ENCODE results near the gene SPNS1. TPM values are rescaled to one million over a fixed set of nuclear protein-coding genes. Genes with fewer than 3 reads are reported as not detected.

The SPNS1 gene
- 19.4 TPM for total RNA-seq

DNA sequence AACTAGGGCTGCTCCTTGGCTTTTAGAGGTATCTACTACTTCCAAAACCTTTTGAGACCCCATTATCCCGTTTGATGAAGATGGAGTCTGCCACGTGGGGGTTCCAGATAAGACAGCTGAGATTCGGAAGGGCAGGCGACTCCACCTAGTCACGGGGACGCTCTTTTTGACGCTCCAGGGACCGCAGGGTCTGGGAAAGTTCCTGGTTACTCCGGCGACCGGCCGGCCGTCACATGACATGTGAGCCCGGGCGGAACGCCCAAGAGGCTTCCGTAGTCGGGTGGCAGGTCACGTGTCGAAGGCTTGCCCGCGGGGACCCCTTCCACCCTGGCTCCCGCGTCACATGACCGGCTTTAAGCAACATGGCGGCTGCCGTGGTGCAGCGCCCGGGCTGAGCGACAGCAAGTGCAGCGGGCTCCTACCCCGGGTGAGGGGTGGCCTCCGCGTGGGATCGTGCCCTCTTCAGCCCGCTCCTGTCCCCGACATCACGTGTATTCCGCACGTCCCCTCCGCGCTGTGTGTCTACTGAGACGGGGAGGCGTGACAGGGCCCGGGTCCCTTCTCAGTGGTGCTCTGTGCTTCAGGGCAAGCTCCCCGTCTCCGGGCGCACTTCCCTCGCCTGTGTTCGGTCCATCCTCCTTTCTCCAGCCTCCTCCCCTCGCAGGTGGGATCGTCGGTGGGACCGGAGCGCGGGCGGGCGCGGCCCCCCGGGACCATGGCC, at the start of gene SPNS1:
Gene SPNS1 (plus strand): TSS at position 342 of the 721 bp plus-strand sequence. CDS start 374 bp downstream, at position 716.

GRCh38 chr16:28931801-28932225, 42.8 kb upstream of the SPNS1 start, which contains the start of gene CD19:
CD19 (plus strand) TSS chr16:28931971; CDS start chr16:28932001, 30 bp downstream.

GRCh38 chr16:28950648-28951409, 23.7 kb upstream of the SPNS1 start, which contains the start of gene NFATC2IP:
NFATC2IP (plus strand) TSS chr16:28950937; CDS start chr16:28951012, 75 bp downstream.

DNA sequence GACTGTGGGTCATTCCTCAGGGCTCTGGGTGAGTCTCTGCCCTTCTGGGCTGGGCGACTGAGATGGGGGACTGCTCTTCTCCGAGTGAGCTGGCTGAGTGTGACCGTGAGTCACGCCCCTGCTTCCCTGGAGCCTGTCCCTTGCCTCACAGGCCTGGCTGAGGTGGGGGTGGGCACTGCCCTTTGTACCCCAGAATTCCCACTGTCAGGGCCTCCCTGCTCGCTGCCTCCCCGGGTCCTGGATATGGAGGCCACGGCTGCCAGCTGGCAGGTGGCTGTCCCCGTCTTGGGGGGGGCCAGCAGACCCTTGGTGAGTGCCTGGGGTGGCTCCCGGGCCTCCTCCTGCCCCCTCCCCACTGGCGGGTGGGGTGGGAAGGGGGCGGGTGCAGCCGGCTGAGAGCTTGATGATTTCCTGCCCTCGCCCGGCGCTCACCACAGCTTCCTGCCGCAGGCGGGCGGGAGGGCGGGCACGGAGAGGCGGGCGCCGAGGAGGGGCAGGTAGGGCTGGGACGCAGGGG, 10.1 kb downstream of the SPNS1 start, which contains the start of gene LAT:
Gene LAT (plus strand): TSS at position 434 of the 517 bp plus-strand sequence. CDS start 366 bp downstream, outside the sequence.

Other genes with a start within 250 kb of the SPNS1 start
- 11.6 TPM for gene NPIPB9, start 223.0 kb upstream of the SPNS1 start, total RNA-seq
- 72.3 TPM for gene ATXN2L, start 151.8 kb upstream of the SPNS1 start, total RNA-seq
- 54.5 TPM for gene TUFM, start 128.4 kb upstream of the SPNS1 start, total RNA-seq
- gene SH2B1, start 110.9 kb upstream of the SPNS1 start, total RNA-seq, result 21.6 TPM
- gene ATP2A1, start 96.3 kb upstream of the SPNS1 start, total RNA-seq, result 0.63 TPM
- gene RABEP2, start 49.5 kb upstream of the SPNS1 start, total RNA-seq, result 21.9 TPM
- gene CD19, start 42.8 kb upstream of the SPNS1 start, total RNA-seq, result 0.94 TPM
- 45.1 TPM for gene NFATC2IP, start 23.8 kb upstream of the SPNS1 start, total RNA-seq
- gene LAT, start 10.3 kb downstream of the SPNS1 start, total RNA-seq, result 1.3 TPM

Measured in parietal lobe (tissue), 1 donor.